Activated CD4-positive, alpha-beta memory T cell treated with anti-CD3 and anti-CD28 coated beads, Interleukin-2, amount 10 ng/mL, durations not matched to agents 7 days and 5 days (primary cell): Measurements from ENCODE around the gene CFC1. TPM values are rescaled to one million over a fixed set of nuclear protein-coding genes. Genes with fewer than 3 reads are reported as not detected.
"Not testable (repeated sequence)": the region's sequence is repeated elsewhere in the genome, so short reads cannot be mapped to it uniquely, and the experiment has no call there.

Experiments used
- CTCF ChIA-PET: fragments of 350-600 bp; sonication (Branson Sonifier 250); formaldehyde crosslinking; loops from one replicate; lab custom pipeline; 2021; ENCODE audit warnings: antibody characterized with exemption, inconsistent platforms; lab: Charles Lee
- POLR2A ChIA-PET: fragments of 350-600 bp; sonication (Branson Sonifier 250); formaldehyde crosslinking; loops from one replicate; lab custom pipeline; 2021; ENCODE audit warnings: antibody characterized with exemption; lab: Charles Lee
- DNase-seq: peaks from one replicate; pipeline ENCODE4 v3.0.0-alpha.2; 2020
- H3K27ac Mint-ChIP-seq: one replicate; pipeline ENCODE4 v1.8.0; 2021; ENCODE audit warnings: mild to moderate bottlenecking, mixed read lengths
- H3K27me3 Mint-ChIP-seq: one replicate; pipeline ENCODE4 v1.8.0; 2021; ENCODE audit warnings: mixed read lengths
- H3K36me3 Mint-ChIP-seq: one replicate; pipeline ENCODE4 v1.8.0; 2021; ENCODE audit warnings: low read depth, mixed read lengths
- H3K4me1 Mint-ChIP-seq: one replicate; pipeline ENCODE4 v1.8.0; 2021; ENCODE audit warnings: mixed read lengths
- H3K4me3 Mint-ChIP-seq: one replicate; pipeline ENCODE4 v1.8.0; 2021; ENCODE audit warnings: mild to moderate bottlenecking, mixed read lengths
- H3K9me3 Mint-ChIP-seq: one replicate; pipeline ENCODE4 v1.8.0; 2021; ENCODE audit warnings: mixed read lengths
- total RNA-seq, 2 experiments: library from RNA; stranded (reverse); gene quantifications; one replicate each; pipeline ENCODE4 v1.2.3, GENCODE V29; 2021

CFC1 gene
- total RNA-seq, 2 experiments from 2014 or later: not detected

DNA sequence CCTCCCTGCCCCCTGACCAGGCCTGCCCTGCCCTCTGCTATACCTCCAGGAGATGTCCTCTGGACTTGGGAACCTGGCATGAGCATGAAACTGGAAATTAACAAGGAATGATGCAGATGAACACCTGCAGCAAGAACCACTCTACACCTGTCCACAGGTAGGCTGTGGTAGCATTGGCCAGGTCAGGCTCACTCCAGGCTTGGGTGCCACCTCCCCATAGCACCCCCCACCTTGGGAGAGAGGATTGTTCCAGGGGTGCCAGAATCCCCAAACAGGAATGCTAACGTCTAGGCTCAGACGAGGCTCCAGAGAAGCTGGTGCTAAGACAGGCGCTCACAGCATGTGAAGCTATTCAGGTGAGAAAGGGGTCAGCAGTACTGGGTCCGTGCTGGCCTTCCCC, 5.4 kb downstream of the CFC1 start:
- DNase-seq, H3K27me3 Mint-ChIP-seq, CTCF ChIA-PET, H3K27ac Mint-ChIP-seq, H3K4me1 Mint-ChIP-seq, POLR2A ChIA-PET, H3K9me3 Mint-ChIP-seq, H3K36me3 Mint-ChIP-seq, H3K4me3 Mint-ChIP-seq: not testable (repeated sequence)

DNA sequence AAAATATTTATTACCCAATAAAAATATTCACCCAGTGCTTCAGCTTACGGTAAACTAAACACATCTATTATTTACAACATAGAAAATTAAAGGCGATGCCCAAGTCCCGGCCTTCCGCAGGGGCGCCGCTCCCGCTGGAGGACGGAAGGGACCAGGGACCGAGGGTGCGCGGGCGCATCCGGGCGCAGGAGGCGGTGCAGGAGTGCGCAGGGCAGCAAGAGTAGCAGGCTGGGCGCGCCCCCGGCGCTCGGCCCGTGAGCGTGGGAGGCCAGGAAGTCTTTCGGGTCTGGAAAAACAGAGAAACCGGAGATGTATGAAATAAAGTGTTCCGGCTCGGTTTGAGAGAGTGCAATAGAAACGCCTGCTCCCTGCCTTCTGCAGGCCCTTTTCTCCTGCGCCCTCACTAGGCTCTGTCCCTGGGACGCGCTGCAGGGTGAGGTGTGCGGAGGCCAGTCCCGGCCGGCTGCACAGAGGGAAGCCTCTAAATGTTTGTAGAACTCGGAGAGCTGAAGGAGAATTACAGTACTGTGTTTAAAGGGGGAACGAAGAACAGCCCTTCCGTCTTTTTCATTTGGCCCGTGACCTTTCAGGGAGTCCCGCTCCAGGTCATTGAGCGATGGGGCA, 6.5 kb downstream of the CFC1 start:
- H3K36me3 Mint-ChIP-seq, H3K27me3 Mint-ChIP-seq, H3K4me3 Mint-ChIP-seq, DNase-seq, H3K9me3 Mint-ChIP-seq, H3K4me1 Mint-ChIP-seq, POLR2A ChIA-PET, CTCF ChIA-PET, H3K27ac Mint-ChIP-seq: not testable (repeated sequence)

DNA sequence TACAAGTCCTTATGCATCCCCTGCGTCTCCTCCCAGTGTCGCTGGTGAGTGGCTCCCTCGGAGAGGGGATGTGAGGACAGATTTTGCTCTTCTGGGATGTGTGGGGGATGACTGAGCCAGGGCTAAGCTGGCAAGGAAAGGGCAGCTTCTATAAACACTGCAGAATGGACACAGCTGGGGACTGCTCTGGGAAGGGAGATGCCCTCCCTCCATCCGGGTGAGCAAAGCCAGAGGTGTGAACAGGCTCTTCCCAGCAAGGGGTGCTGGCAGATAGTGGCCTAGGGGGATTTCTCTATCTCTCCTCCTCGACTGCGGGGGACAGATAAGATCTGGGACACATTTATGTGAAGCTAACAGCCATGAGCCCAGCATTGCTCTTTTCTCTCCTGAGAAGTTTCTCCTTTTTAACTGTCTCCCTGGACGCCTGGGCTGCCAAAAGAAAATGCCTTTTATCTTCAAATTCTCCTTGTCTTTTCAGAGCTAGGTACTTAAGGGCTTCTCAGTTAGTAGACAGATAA, 8.5 kb downstream of the CFC1 start:
- H3K4me1 Mint-ChIP-seq, H3K4me3 Mint-ChIP-seq, H3K27ac Mint-ChIP-seq, CTCF ChIA-PET, H3K36me3 Mint-ChIP-seq, DNase-seq, POLR2A ChIA-PET, H3K27me3 Mint-ChIP-seq, H3K9me3 Mint-ChIP-seq: not testable (repeated sequence)

DNA sequence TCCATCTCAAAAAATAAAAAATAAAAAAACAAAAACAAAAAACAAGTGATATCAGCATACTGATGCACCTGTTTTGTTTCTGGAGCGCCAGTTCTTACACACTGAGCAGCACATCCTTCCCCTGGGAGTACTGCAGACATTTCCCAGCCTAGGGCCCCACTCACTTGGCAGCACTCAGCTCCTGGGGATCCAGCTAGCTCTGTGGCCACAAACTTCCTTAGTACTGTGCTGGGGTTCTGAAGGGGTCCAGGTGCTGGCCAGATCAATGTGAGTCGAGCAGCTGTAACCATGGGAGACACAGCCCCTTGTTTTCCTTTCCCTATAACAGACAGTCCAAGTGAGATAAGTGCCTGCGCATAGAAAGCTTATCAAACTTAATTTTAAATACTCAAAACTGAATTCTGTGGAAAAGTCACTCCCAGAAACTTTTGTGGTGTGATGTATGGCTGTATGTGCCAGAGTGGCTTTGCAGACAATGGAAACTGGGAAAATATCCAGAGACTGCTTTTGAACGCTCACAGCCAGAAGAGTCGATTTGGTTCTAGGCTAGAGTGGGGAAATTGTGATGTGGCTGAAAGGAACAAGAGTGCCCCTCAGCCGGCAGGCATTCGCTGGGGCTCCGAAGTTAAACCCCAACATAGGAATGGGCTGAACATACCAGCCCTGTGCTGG, 9.1 kb downstream of the CFC1 start:
- H3K4me1 Mint-ChIP-seq, H3K4me3 Mint-ChIP-seq, CTCF ChIA-PET, POLR2A ChIA-PET, H3K9me3 Mint-ChIP-seq, H3K27ac Mint-ChIP-seq, H3K27me3 Mint-ChIP-seq, DNase-seq, H3K36me3 Mint-ChIP-seq: not testable (repeated sequence)

DNA sequence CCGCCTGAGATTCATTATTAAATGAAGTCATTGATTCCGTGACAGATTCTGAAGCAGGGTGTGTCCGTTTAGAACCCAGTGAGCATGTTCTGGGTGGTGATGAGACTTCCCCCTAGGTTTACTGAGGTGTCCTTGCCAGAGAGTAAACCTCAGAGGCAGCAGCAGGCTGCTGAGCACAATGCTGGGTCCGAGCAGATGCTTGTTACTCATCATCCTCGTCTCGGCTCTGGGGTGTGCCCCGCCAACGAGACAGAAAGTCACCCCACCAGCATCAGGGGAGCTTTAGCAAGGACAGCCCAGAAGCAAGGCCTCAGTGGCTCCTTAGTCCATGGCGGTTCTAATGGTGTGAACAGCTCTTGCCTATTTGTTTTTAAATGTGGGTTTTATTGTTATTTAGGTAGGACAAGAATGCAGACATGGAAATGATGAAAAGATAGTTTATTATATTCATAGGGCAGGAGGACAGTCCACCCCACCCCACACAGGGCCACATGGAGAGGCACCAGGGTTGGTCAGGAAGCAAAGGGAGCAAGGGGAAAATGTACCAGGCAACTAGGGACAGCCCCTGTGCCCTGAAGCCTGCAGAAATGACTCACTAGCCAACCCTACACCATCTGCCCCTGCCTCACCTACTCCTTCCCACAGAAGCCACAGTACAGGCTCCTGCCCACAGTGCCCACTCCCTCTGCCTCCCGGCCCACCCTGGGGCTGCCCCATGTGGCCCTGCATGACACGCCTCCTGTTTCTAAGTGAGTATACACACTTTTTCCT, 10.5 kb downstream of the CFC1 start:
- DNase-seq, POLR2A ChIA-PET, H3K9me3 Mint-ChIP-seq: not testable (repeated sequence)

DNA sequence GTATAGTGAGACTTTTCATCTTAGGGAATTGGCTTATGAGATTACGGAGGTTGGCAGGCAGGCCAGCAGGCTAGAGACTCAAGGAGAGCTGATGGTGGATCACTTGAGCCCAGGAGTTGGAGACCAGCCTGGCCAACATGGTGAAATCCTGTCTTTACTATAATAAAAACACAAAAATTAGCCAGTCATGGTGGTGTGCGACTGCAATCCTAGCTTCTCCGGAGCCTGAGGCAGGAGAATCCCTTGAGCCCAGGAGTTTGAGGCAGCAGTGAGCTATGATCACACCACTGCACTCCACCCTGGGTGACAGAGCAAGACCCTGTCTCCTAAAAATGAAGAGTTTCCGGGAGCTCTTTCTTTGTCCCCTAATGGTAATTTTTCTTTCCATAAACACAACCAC, 14.6 kb downstream of the CFC1 start:
- CTCF ChIA-PET, H3K4me1 Mint-ChIP-seq, DNase-seq, H3K36me3 Mint-ChIP-seq, H3K27me3 Mint-ChIP-seq, H3K27ac Mint-ChIP-seq, H3K9me3 Mint-ChIP-seq, H3K4me3 Mint-ChIP-seq, POLR2A ChIA-PET: not testable (repeated sequence)

More for the DNA sequence above, 10.5 kb downstream of the CFC1 start:
- H3K27ac Mint-ChIP-seq, H3K27me3 Mint-ChIP-seq, H3K4me1 Mint-ChIP-seq, H3K4me3 Mint-ChIP-seq, CTCF ChIA-PET, H3K36me3 Mint-ChIP-seq: not testable (repeated sequence)

DNA sequence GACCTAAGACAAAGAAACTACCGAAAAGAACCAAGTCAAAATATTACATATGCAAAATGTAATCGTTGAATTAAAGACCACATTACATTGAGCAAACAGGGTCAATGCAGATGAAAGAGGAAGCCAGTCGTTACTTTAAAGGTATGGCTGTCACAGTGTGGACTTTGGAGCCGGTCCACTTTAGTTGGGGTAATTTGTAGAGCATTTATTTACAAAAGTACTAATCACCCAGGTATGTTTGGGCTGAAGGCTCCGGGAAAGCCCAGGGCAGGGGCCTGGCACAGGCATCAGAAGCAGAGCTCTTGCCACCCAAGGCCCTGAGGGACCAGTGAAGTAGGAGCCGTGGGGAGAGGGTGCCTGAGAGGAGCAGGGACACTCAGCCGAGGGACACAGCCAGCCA, 15.8 kb downstream of the CFC1 start:
- H3K9me3 Mint-ChIP-seq, POLR2A ChIA-PET, DNase-seq, CTCF ChIA-PET, H3K4me1 Mint-ChIP-seq, H3K27ac Mint-ChIP-seq, H3K36me3 Mint-ChIP-seq, H3K4me3 Mint-ChIP-seq, H3K27me3 Mint-ChIP-seq: not testable (repeated sequence)

DNA sequence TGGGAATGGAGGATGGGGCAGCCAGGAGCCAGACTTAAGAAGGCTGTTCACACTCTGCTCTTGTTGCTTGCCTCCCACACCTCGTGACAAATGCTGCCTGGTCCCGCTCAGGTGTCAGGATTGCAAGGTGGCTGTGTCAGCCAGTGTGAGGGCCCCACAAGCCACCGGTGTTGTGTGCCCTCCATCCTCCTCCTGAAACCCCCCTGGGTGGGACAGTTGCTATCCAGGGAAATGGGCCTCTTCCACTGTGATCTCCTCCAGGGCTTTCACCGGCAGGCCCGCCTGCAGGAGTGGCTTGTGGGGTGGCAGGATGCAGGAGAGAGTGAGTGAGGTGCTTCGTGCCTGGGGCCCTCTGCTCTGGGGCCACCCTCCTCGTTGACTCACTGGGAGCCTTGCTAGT, 16.4 kb downstream of the CFC1 start:
- not testable (repeated sequence) for H3K36me3 Mint-ChIP-seq, H3K4me1 Mint-ChIP-seq, DNase-seq

DNA sequence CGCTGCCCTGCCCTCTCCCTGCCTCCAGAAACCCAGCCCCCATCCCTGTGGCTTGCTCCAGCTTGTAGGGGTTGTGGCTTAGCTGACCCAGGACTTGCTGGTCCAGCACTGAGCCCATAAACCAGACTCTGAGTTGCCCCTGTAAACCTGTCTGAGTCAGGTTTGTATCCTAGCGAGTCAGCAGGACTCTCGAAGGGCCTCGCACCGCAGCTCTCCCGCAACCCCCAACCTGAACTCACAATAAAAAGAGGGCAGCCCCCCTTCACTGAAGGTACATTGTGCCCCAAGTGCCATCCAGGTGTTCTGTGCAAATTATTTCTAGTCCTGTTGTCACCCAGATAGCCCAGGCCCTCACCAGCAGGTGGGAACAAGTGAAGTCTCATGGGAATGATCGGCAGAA, 17.9 kb downstream of the CFC1 start:
- H3K9me3 Mint-ChIP-seq, CTCF ChIA-PET, H3K4me1 Mint-ChIP-seq, H3K27ac Mint-ChIP-seq, H3K36me3 Mint-ChIP-seq, H3K27me3 Mint-ChIP-seq, DNase-seq, POLR2A ChIA-PET, H3K4me3 Mint-ChIP-seq: not testable (repeated sequence)

More for the DNA sequence above, 16.4 kb downstream of the CFC1 start:
- H3K9me3 Mint-ChIP-seq, POLR2A ChIA-PET, CTCF ChIA-PET, H3K27me3 Mint-ChIP-seq, H3K4me3 Mint-ChIP-seq, H3K27ac Mint-ChIP-seq: not testable (repeated sequence)

DNA sequence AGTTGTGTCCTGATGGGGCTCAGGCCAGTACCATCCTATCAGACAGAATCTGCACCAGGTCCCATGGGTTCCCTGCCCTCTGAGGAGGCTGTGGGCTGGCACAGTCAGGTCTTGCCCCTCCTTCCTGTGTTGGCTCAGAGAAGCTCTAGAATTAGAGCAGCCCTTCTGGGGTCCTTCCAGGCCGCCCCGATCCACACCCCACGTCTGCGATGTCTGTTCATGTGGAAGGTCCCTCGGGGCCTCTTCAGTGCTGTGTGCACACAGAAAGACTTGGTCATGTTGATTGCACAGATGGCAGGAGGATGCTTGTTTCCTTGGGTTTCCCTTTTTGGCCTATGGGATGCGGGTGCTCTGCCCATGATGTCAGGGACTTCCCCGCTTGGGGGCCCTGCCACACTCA, 20.3 kb downstream of the CFC1 start:
- H3K9me3 Mint-ChIP-seq, H3K36me3 Mint-ChIP-seq, H3K27me3 Mint-ChIP-seq, POLR2A ChIA-PET, H3K4me3 Mint-ChIP-seq, CTCF ChIA-PET, H3K27ac Mint-ChIP-seq, DNase-seq, H3K4me1 Mint-ChIP-seq: not testable (repeated sequence)

DNA sequence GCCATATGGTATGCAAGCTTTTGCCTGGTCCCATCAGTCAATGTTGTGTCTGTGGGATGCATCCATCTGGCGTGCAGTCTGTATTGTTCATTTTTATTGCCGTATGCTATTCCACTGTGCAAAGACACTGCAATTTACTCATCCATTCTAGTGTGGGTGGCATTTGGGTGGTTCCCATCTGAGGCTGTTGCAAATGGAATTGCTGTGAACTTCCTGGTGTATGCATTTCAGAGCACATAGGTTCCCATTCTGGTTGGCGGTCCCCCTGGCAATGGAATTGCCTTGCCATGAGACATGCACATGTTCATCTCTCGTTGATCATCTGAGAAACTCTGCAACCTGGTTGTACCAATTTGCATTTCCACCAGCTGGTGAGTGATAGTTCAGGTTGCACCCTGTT, 21.8 kb downstream of the CFC1 start:
- CTCF ChIA-PET, H3K36me3 Mint-ChIP-seq, H3K4me3 Mint-ChIP-seq, DNase-seq, H3K27ac Mint-ChIP-seq, H3K9me3 Mint-ChIP-seq, H3K27me3 Mint-ChIP-seq, POLR2A ChIA-PET, H3K4me1 Mint-ChIP-seq: not testable (repeated sequence)

DNA sequence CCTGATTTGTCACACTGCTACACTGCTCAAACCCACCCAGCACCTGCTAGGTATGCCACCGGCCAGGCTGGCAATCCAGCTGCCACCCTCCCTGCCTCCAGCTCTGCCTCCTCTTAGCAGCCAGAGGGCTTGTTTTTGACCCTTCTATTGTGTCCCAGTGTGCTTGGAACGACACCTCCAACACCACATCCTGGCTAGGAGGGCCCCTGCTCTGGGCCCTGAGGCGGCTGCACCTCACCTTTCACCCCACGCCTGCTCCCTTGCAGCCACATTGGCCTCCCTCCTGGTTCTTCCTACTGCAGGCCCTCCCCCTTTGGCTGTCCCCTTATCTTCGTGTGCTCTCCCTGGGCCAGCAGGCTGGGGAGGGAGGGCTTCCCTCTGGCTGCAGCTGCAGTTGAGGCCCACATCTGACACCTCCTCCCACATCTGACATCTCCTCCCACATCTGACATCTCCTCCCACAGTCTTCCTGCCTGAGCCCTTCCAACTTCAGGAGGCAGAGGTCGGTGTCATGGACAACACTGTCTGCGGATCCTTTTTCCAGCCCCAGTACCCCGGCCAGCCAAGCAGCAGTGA, 23.1 kb downstream of the CFC1 start:
- H3K4me1 Mint-ChIP-seq, H3K27ac Mint-ChIP-seq, CTCF ChIA-PET, DNase-seq, H3K27me3 Mint-ChIP-seq, H3K36me3 Mint-ChIP-seq, H3K4me3 Mint-ChIP-seq, POLR2A ChIA-PET, H3K9me3 Mint-ChIP-seq: not testable (repeated sequence)

DNA sequence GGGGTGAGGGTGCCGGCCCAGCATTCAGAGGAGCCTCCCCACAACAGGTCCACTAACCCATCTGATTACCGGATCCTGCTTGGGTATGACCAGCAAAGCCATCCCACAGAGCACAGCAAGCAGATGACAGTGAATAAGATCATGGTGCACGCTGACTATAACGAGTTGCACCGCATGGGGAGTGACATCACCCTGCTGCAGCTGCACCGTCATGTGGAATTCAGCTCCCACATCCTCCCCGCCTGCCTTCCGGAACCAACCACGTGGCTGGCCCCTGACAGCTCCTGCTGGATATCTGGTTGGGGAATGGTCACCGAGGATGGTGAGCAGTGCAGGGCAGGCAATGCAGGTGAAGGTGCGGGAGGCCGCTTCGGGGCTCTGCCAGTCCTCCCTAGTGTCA, 25.1 kb downstream of the CFC1 start:
- CTCF ChIA-PET: not testable (repeated sequence)

More for the DNA sequence above, 25.1 kb downstream of the CFC1 start:
- H3K4me3 Mint-ChIP-seq, H3K27ac Mint-ChIP-seq, DNase-seq, H3K36me3 Mint-ChIP-seq, POLR2A ChIA-PET, H3K4me1 Mint-ChIP-seq, H3K27me3 Mint-ChIP-seq, H3K9me3 Mint-ChIP-seq: not testable (repeated sequence)
